Measurements from ENCODE around the gene XPO1.

Gene XPO1

DNA sequence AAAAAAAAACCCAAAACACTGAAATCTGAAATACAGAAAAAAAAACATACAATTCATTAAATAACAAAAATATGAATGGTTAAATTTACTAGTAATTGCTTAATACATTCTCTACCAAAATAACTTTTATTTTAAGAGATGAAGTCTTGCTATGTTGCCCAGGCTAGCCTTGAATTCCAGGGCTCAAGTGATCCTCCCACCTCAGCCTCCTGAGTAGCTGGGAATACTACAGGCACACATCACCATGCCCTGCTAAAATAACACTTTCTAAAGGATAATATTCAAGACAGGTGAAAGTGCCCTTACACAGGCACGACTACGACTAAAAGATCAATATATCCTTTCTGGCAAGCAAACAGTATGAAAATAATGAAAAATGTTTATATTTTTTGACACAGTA, 76.8 kb downstream of the XPO1 start:
- no peak overlapping the region for H3K4ac ChIP-seq (ENCODE audit: low read depth in 1 of 2, low read length in 2 of 2)
- no peak overlapping the region for H2BK5ac ChIP-seq (ENCODE audit: low read depth, low read length, poor library complexity, severe bottlenecking)
- H3K36me3 ChIP-seq (ENCODE audit: control insufficient read depth in 1 of 2, insufficient read depth in 2 of 2, low read depth in 1 of 2, low read length in 2 of 2) = peaks cover 2 to 11% of the 10 kb centered on the region in 2 experiments
- WGBS = no CpG with 5 or more reads among the region's 2 CpGs
- H3K79me1 ChIP-seq (replicated peaks; ENCODE audit: low read length, poor library complexity, severe bottlenecking) = no peaks in the 10 kb centered on the region
- H4K91ac ChIP-seq (ENCODE audit: low read length) = no peak overlapping the region
- H4K8ac ChIP-seq (ENCODE audit: low read length) = no peak overlapping the region
- no peak for DNase-seq
- peaks cover 8% of the 10 kb centered on the region for H3K4me1 ChIP-seq (ENCODE audit: control insufficient read depth, insufficient read depth, low read depth, low read length)
- H3K18ac ChIP-seq (ENCODE audit: low read depth in 1 of 2, low read length in 2 of 2) = no peak overlapping the region
- no peak overlapping the region for H3K4me3 ChIP-seq (ENCODE audit: insufficient read depth in 1 of 2, low read depth in 1 of 2, low read length in 2 of 2)
- no peak overlapping the region for H3K27ac ChIP-seq (ENCODE audit: low read length, poor library complexity, severe bottlenecking)
- H2AFZ ChIP-seq (ENCODE audit: low read depth, low read length) = no peak overlapping the region
- H3K27me3 ChIP-seq (ENCODE audit: control insufficient read depth in 1 of 2, insufficient read depth in 1 of 2, low read length in 2 of 2) = no peaks in the 10 kb centered on the region
- no peak overlapping the region for H3K14ac ChIP-seq (ENCODE audit: low read length in 2 of 2)
- no peaks in the 10 kb centered on the region for H3K9me3 ChIP-seq (ENCODE audit: control insufficient read depth, low read length)
- H2AK5ac ChIP-seq (ENCODE audit: low read length, severe bottlenecking) = no peak overlapping the region
- no peak overlapping the region for H2BK120ac ChIP-seq (ENCODE audit: low read depth, low read length)
- no peak overlapping the region for H3K4me2 ChIP-seq (ENCODE audit: low read length, poor library complexity, severe bottlenecking)
- H2BK12ac ChIP-seq (ENCODE audit: low read length in 2 of 2) = no peak overlapping the region
- H2BK15ac ChIP-seq (ENCODE audit: low read depth, poor library complexity, severe bottlenecking) = no peak overlapping the region
- H3K23ac ChIP-seq (ENCODE audit: low read length in 2 of 2) = no peak overlapping the region
- H3K9ac ChIP-seq (ENCODE audit: low read length) = no peak overlapping the region

- 15% methylated on average over 4 of the region's 4 CpGs for WGBS
- Histone ChIP-seq H3K4me1 (ENCODE audit: control insufficient read depth, insufficient read depth, low read depth, low read length) (peaks cover 8% of the 10 kb centered on the region), H3K23ac (ENCODE audit: low read length in 2 of 2) (no peak overlapping the region), H3K27me3 (ENCODE audit: control insufficient read depth in 1 of 2, insufficient read depth in 1 of 2, low read length in 2 of 2) (no peaks in the 10 kb centered on the region), H3K36me3 (ENCODE audit: control insufficient read depth in 1 of 2, insufficient read depth in 2 of 2, low read depth in 1 of 2, low read length in 2 of 2) (peaks cover 0 to 6% of the 10 kb centered on the region in 2 experiments), H2AFZ (ENCODE audit: low read depth, low read length) (no peak overlapping the region), H2BK12ac (ENCODE audit: low read length in 2 of 2) (no peak overlapping the region), H3K18ac (ENCODE audit: low read depth in 1 of 2, low read length in 2 of 2) (no peak overlapping the region), H4K91ac (ENCODE audit: low read length) (no peak overlapping the region), H3K9ac (ENCODE audit: low read length) (peak overlapping the region; percentile 45), H2BK5ac (ENCODE audit: low read depth, low read length, poor library complexity, severe bottlenecking) (no peak overlapping the region), H3K4me3 (ENCODE audit: insufficient read depth in 1 of 2, low read depth in 1 of 2, low read length in 2 of 2) (no peak overlapping the region), H3K79me1 (replicated peaks; ENCODE audit: low read length, poor library complexity, severe bottlenecking) (no peaks in the 10 kb centered on the region), H3K9me3 (ENCODE audit: control insufficient read depth, low read length) (no peaks in the 10 kb centered on the region), H2BK120ac (ENCODE audit: low read depth, low read length) (no peak overlapping the region), H2AK5ac (ENCODE audit: low read length, severe bottlenecking) (no peak overlapping the region), H3K27ac (ENCODE audit: low read length, poor library complexity, severe bottlenecking) (peak overlapping the region; percentile 33), H3K14ac (ENCODE audit: low read length in 2 of 2) (no peak overlapping the region), H4K8ac (ENCODE audit: low read length) (no peak overlapping the region), H3K4ac (ENCODE audit: low read depth in 1 of 2, low read length in 2 of 2) (no peak overlapping the region), H3K4me2 (ENCODE audit: low read length, poor library complexity, severe bottlenecking) (no peak overlapping the region), H2BK15ac (ENCODE audit: low read depth, poor library complexity, severe bottlenecking) (no peak overlapping the region)
- DNase-seq = peak; percentile 94
Observed at GRCh38 chr2:61460163-61460562, 78.0 kb downstream of the XPO1 start.

DNA sequence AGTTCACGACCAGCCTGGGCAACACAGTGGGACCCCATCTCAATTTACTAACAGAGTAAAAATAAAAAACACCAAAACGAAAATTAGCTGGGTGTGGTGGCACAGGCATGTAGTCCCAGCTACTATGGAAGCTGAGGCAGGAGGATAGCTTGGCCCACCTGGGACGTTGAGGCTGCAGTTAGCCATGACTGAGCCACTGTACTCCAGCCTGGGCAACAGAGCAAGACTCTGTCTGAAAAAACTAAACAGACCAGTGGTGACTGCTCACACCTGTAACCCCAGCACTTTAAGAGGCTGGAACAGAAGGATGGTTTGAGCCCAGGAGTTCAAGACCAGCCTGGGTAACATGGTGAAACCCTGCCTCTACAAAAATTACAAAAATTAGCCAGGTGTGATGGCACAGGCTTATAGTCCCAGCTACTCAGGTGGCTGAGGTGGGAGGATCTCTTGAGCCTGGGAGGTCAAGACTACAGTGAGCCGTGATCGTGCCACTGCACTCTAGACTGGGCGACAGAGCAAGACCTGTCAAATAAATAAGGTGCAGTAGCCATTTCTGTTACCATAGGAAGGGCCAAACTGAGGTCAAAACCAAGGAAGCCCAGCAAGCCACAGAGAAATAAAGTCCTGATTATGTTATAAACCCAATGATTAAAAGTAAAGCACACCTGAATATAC, 81.3 kb downstream of the XPO1 start:
- 98% methylated on average over 5 of the region's 6 CpGs for WGBS
- DNase-seq = no peak
- H2AK5ac ChIP-seq (ENCODE audit: low read length, severe bottlenecking) = no peak overlapping the region
- H2BK120ac ChIP-seq (ENCODE audit: low read depth, low read length) = no peak overlapping the region
- no peak overlapping the region for H2AFZ ChIP-seq (ENCODE audit: low read depth, low read length)
- H3K36me3 ChIP-seq (ENCODE audit: control insufficient read depth in 1 of 2, insufficient read depth in 2 of 2, low read depth in 1 of 2, low read length in 2 of 2) = peaks cover 0 to 4% of the 10 kb centered on the region in 2 experiments
- H3K23ac ChIP-seq (ENCODE audit: low read length in 2 of 2) = no peak overlapping the region
- no peak overlapping the region for H4K91ac ChIP-seq (ENCODE audit: low read length)
- no peak overlapping the region for H4K8ac ChIP-seq (ENCODE audit: low read length)
- peaks cover 5% of the 10 kb centered on the region for H3K4me1 ChIP-seq (ENCODE audit: control insufficient read depth, insufficient read depth, low read depth, low read length)
- no peaks in the 10 kb centered on the region for H3K9me3 ChIP-seq (ENCODE audit: control insufficient read depth, low read length)
- no peaks in the 10 kb centered on the region for H3K79me1 ChIP-seq (replicated peaks; ENCODE audit: low read length, poor library complexity, severe bottlenecking)
- no peak overlapping the region for H3K9ac ChIP-seq (ENCODE audit: low read length)
- no peak overlapping the region for H3K4ac ChIP-seq (ENCODE audit: low read depth in 1 of 2, low read length in 2 of 2)
- no peak overlapping the region for H3K27ac ChIP-seq (ENCODE audit: low read length, poor library complexity, severe bottlenecking)
- no peak overlapping the region for H2BK15ac ChIP-seq (ENCODE audit: low read depth, poor library complexity, severe bottlenecking)
- no peak overlapping the region for H2BK12ac ChIP-seq (ENCODE audit: low read length in 2 of 2)
- no peak overlapping the region for H3K4me3 ChIP-seq (ENCODE audit: insufficient read depth in 1 of 2, low read depth in 1 of 2, low read length in 2 of 2)
- H2BK5ac ChIP-seq (ENCODE audit: low read depth, low read length, poor library complexity, severe bottlenecking) = no peak overlapping the region
- no peak overlapping the region for H3K14ac ChIP-seq (ENCODE audit: low read length in 2 of 2)
- no peak overlapping the region for H3K4me2 ChIP-seq (ENCODE audit: low read length, poor library complexity, severe bottlenecking)
- H3K18ac ChIP-seq (ENCODE audit: low read depth in 1 of 2, low read length in 2 of 2) = no peak overlapping the region
- H3K27me3 ChIP-seq (ENCODE audit: control insufficient read depth in 1 of 2, insufficient read depth in 1 of 2, low read length in 2 of 2) = no peaks in the 10 kb centered on the region

DNA sequence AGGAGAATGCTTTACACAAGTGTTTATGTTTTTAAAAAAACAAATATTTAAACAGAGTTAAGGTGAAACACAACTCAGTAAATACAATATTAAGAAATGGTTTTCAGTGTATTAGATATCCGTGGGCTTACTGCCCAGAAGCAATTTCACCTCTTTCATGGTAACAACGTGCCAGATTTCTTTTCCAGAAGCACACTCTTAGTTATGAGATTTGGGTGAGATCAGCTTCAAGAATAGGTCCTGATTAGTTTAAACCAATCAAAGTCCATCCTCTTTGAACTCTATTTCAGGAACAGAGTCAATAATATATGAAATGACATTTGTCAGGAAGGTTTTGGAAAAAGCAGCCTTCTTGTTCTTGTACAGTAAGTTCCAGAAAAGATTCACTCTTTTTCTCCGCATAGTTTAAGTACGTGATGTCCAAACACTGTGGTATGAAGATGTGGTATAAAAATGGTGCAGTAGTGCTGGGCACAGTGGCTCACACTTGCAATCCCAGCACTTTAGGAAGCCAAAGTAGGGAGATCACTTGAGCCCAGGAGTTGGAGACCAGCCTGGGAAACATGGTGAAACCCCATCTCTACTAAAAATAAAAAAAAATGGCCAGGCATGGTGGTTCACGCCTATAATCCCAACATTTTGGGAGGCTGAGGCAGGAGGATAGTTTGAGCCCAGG, 81.9 kb downstream of the XPO1 start:
- Histone ChIP-seq H2BK120ac (ENCODE audit: low read depth, low read length) (no peak overlapping the region), H4K91ac (ENCODE audit: low read length) (no peak overlapping the region), H2AFZ (ENCODE audit: low read depth, low read length) (no peak overlapping the region), H4K8ac (ENCODE audit: low read length) (no peak overlapping the region), H2BK12ac (ENCODE audit: low read length in 2 of 2) (no peak overlapping the region), H2BK15ac (ENCODE audit: low read depth, poor library complexity, severe bottlenecking) (no peak overlapping the region), H2AK5ac (ENCODE audit: low read length, severe bottlenecking) (no peak overlapping the region), H3K23ac (ENCODE audit: low read length in 2 of 2) (no peak overlapping the region), H3K27ac (ENCODE audit: low read length, poor library complexity, severe bottlenecking) (no peak overlapping the region), H3K9me3 (ENCODE audit: control insufficient read depth, low read length) (no peaks in the 10 kb centered on the region), H3K36me3 (ENCODE audit: control insufficient read depth in 1 of 2, insufficient read depth in 2 of 2, low read depth in 1 of 2, low read length in 2 of 2) (peaks cover 0 to 4% of the 10 kb centered on the region in 2 experiments), H3K14ac (ENCODE audit: low read length in 2 of 2) (no peak overlapping the region), H3K4me3 (ENCODE audit: insufficient read depth in 1 of 2, low read depth in 1 of 2, low read length in 2 of 2) (no peak overlapping the region), H3K4me1 (ENCODE audit: control insufficient read depth, insufficient read depth, low read depth, low read length) (peaks cover 5% of the 10 kb centered on the region), H3K9ac (ENCODE audit: low read length) (no peak overlapping the region), H2BK5ac (ENCODE audit: low read depth, low read length, poor library complexity, severe bottlenecking) (no peak overlapping the region), H3K27me3 (ENCODE audit: control insufficient read depth in 1 of 2, insufficient read depth in 1 of 2, low read length in 2 of 2) (no peaks in the 10 kb centered on the region), H3K4me2 (ENCODE audit: low read length, poor library complexity, severe bottlenecking) (no peak overlapping the region), H3K4ac (ENCODE audit: low read depth in 1 of 2, low read length in 2 of 2) (no peak overlapping the region), H3K18ac (ENCODE audit: low read depth in 1 of 2, low read length in 2 of 2) (no peak overlapping the region), H3K79me1 (replicated peaks; ENCODE audit: low read length, poor library complexity, severe bottlenecking) (no peaks in the 10 kb centered on the region)
- no peak for DNase-seq
- 100% methylated on average over 2 of the region's 5 CpGs for WGBS

Measured in mesenchymal stem cell (in vitro differentiated cells and primary cell).